KG1 (cell line): ENCODE measurements around the gene GLG1.

Experiments
- DNase-seq: peaks from one replicate; lab custom pipeline; 2025; lab: John Stamatoyannopoulos, UW

Gene GLG1

DNA sequence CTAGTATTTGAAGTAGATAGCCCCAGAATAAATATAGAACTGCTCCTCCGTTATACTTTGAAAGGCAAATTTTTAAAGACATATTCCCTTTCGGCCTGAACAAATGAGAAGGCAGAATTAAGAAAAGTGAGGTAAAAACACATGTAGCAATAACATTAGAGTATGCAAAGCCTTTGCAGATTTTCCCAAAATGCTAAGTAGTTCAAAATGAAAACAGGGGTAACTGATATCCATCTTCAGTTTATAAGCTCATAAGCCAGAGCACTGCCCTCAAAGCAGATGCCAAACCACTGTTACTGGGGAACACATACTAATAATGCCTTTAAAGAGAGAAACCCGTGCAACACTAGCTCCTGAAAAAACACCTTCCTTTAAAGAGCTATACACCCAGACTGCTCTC, 134.4 kb downstream of the GLG1 start:
- no peak for DNase-seq

DNA sequence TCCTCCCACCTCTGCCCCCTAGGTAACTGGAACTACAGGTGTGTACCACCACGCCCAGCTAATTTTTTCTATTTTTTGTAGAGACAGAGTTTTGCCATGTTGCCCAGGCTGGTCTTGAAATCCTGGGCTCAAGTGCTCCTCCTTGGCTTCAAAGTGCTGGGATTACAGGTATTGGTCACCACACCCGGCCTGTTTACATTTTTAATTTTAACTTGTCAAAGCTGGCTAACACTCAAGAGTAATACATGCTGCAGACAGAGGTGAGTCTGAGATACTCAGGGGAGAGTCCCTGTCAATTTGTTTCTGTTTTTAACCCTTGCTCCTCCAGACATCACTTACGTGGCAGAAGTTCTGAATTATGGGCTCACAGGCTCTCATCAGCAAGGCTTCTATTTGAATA, 134.9 kb downstream of the GLG1 start:
- no peak for DNase-seq

DNA sequence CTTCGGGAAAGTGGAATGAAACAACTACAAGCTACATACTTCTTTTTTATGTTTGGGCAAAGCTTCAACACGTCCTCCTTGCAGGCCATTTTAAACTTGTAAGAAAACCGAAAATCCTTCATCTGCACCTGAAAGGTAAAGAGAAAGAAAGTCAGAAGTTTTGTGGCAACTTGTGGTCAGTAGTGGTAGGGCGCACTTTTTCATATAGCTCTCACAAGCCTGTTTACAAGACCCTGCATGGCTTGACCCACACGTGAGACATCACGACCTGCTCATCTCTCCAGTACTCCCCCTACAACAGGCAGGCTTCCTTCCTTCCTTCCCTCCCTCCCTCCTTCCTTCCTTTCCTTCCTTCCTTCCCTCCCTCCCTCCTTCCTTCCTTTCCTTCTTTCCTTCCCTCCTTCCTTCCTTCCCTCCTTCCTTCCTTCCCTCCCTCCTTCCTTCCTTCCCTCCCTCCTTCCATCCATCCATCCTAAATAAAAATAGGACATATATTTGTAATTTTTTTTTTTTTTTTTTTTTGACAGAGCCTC, 136.9 kb downstream of the GLG1 start:
- DNase-seq: no peak

DNA sequence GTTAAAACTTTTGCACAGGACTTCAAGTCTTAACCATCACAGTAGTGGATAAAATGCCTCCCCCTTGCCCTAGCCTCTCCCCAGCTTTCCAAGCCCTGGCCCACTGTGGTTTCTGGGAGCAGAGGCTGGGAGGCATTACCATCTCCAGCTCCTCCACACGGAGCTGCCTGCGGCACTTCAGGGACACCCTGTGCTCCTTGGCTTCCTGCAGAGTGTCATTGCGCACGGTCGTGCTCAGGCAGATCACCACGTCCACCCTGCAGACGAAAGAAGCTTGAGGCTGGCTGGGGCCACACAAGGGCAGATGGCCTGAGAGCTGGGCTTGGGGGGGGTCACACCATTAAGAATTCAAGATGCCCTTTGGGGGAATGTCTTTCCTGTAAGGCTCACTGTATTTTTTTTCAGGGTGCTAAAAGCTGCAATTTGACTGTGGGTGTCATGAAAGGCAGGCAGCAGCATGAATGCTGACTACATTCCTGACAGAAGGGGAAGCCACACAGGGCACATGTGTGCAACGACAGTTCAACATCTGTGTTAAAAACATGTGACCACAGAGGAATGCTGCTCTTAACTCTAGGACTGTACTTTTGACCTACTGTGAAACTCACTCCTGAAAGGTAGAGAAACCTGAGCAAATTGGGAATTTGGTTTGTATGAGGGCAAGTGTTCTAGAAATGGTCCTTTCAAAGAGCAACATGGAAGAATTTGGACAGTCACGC, 137.9 kb downstream of the GLG1 start:
- DNase-seq: no peak

DNA sequence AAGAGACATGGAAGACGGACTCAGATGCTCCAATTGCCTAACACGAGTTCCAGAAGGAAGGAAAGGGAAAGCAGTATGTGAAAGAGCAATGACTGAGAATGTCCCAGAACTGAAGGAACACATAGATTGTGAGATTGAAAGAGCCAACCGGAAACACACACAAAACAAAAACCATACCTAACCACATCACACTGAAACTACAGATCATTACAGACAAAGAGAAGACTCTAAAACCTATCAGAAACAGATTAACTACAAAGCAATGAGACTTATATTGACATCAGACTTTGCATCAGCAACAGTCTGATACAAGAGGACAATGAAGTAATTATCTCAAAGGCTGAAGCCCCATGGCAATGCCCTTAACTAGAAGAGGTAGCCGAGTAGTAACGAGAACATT, 140.0 kb downstream of the GLG1 start:
- no peak for DNase-seq

DNA sequence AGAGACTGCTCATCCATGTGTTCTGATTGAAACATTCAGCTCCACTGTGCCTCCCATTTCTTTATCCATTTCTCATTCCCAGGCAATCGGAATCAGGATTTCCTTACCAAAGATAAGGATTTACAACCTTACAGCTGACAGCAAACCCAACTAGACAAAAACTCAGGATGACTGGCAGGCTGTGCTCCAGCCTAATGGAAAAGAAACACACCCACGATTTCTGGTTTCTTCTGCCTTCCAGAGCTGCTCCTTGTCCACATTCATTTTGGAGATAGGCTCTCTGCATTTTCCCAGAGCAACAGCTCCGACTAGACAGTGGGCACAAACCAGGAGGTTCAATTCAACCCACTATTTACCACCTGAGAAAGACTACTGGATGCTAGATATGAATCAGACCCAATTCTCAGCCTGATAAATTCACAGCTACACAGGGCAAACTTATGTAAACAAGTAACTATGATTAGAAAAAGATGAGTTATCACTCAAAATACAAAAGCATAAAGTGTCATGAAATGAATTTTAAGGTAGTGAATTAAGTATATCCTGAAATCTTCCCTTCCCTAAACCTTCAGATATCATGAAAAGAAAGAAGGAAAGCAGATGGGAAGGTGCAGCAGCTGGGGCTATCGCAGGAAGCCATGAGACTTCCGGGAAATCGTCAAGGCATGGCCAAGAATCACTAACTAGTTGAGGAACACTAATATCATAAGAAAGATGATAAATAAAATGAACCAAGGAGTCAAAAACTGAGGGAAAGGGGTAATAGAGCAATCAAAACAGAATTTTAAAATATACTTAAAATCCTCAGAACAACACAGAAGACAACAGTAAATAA, 140.8 kb downstream of the GLG1 start:
- no peak for DNase-seq

DNA sequence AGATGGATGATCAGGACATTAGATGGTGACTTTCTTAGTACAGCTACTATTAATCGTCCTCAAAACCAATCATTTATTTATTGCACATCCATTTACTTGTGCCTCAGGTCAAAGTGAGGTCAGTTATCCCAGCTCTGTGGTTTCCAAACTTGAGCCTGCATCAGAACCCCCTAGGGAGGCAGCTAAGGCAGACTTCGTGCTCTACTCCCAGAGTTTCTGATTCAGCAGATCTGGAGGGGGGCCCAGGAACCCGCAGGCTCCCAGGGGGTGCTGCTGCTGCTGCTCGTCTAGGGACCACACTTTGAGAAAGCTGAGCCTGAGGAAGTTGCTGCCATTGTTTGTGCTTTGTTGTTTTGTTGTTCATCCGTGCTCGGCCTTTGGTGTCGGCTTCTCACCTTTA, 141.6 kb downstream of the GLG1 start:
- no peak for DNase-seq

DNA sequence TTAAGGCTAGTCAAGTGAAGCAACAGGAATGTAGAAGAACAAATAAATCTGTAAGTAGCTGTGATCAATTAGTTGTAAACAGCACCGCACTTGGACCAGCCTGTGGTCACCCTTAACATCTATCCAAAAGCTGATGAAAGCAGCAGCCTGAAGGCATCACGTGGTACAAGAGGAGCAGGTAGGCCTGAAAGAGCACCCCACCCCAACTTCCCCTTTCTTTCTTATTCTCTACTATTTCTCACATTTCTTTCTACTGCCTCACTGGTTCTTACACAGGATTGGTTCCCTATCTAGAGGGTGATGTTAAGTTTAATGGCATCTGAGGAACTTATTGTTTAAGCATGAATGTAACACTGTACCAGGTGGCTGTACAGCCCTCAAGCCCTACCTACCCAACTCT, 143.0 kb downstream of the GLG1 start:
- DNase-seq: no peak

DNA sequence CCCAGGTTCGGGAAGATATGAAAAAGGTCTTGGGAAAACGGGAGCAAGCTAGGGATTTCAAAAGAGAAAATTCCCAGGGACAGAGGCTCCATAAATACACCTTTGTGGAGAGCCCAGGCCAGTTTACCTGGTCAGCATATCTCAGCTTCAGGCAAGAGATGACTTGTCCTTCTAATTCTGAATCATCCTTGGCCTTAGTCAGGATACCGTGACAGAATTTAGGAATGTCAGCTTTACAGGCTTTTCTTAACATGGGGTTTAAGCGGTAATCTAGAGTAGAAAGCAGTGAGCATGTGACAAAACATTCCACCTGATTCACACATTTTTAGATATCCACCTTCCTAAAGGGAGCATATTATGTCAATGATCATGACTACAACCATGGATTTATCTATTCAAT, 144.6 kb downstream of the GLG1 start:
- no peak for DNase-seq

DNA sequence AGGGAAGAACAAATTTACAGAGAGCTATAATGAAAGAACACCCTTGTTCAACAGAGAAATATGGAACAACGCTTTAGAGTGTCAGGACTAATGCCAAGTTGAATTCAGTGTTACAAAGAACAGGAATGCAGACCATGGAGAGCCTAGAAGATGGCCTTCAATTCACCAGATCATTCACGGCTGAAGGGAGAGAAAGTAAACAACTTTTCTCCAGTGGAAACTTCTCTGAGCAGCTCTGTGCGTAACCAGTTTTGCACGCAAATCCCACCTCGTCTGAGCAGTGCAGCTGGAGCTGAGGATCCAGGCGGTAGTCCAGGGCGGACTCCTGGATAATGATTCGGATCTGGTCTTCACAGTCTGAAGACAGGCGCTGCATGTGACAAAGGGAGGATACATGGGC, 145.1 kb downstream of the GLG1 start:
- no peak for DNase-seq

DNA sequence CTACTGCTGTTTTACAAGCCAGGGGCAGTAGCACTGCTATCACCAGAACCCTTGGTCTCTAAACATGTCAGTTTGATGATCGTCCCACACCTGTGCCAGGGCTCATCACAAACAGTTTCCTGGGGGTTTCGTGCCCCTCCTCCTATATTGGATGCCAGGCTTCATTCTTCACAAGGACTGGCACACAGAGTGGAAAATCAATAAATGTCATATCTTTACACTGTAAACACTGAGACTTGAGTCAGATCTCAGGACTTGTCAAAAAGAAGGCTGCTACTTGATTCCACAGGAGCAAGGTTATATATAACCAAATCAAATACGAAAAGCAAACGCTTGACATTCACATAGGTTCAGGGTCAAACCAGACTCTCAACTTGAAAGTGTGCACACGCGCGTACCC, 146.4 kb downstream of the GLG1 start:
- DNase-seq: no peak

DNA sequence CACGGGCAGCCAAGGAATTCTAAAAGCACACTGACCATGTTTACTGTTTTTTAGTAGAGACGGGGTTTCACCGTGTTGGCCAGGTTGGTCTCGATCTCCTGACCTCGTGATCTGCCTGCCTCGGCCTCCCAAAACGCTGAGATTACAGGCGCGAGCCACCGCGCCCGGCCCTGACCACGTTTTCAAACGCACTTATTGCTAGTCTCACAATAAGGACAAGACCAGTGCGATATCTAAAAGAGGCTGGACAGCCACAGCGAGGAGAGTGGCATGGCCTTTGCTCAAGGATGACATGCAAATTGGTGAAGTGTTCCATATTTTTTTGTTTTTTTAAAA, 150.7 kb downstream of the GLG1 start:
- no peak for DNase-seq

DNA sequence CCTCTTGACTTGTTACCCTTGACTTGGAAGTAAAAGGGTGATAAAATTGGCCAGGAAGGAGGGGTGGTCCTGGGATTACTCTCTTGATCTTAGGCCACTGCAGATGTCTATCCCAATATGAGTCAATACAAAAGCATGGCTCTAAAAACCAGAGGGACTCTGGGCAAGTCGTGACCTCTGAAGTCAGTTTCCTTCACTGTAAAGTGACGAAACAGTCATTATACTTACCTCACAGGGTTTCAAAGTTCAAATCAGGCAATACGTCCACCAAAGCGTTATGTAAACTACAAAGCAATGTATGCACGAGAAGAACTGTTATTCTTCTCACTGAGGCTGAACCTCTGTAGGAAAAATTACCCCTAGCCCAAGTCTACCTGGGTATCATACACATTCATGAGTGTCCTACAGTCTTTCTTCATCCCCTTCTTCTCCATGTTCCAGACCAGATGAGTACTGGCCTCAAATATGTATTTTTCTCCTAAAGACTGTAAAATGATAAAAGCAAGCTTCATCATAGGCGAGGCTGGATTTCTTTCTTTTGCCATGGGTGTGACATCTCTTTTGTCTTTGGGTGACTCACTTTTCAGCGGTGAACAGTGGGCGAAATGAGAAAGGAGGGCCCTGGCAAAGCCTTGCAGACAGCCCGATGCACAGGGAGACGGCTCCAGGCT, 151.2 kb downstream of the GLG1 start:
- no peak for DNase-seq

DNA sequence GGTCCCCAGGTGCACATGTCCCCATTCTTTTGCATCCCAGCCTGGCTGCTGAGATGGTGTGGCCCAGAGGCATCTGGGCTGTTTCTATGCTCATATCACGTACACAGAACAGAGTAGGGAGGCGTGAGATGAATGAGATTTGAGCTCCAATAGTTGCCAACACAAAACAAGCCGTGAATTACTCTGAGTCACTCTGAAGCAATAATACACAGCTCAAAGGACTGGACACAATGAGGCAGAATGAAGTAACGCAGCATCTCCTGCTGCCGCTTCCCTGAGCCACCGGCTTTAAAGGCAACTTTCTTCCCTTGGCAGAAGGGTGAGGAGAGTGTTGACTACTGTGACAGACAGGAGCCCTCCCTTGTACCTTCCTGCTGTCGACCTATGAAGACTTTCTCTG, 151.7 kb downstream of the GLG1 start:
- DNase-seq: no peak

DNA sequence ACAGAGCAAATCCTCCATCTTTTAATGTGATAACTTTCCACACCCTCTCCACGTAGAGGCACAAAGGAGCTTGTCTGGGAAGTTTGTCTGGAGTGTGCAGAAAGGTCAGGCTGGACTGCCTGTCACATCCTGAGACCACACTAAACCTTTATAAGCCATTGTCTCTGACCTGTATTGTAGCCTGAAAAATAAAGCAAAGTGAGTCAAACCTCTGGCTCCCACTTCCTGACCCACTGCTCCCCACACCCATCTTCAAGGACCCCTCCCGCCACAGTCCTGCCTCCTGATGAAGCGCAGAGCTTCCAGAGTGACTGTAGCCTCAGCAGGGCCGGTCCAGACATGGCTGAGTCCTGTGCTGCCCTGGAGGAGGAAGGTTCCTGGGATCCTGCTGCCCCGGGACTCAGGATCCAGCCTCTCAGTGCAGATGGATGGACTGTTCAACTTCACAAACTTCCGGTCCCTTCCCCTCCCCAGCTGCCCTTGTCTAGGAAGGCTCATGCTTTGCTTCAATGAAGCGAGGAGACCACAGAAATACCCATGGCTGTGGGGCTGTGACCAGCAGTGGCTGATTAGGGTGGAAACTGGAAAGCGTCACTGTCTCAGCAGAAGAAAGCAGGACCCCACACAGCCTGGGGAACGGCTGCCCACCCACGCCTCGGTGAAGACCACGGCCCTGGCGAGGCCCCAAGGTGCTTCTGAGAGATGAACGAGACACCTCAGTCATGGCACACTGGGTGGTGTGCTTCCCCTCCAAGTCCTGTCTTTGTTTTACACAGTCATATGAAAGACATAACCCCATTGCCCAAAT, 154.8 kb downstream of the GLG1 start:
- no peak for DNase-seq

DNA sequence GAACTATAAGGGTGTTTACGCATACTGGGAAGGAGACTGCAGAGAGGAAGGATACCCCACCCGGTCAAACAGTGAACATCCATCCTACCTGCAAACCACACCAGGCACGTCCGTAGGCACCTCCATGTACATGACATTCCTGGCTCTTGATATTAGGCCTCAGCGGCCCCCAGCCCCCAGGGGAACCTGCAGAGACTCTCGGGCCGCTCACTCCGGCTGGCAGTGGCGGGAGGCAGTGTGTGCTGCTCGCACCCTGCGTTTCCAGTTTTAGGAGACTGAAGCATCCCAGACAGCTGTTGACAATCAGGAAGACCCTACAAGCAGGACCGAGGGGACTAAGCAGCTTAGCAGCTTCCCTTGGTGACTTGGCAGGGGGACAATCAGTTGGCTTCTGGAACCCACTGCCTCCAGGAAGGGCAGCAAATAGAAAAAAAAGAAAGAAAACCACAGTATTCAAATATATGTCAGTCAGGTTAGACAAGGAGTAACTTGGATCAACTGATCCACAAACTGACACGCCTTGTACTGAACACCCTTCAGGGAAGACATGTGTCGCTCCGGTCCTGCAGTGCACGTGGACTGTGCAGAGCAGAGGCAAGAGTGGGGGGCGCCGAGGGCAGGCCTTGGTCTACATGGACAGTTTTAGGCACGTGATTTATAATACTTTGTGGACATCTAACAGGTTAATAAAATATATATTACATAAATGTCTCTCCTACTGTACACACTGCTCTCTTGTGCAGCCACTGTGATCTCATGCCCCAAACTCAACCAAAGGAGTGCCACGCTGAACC, 155.8 kb downstream of the GLG1 start:
- DNase-seq: no peak

DNA sequence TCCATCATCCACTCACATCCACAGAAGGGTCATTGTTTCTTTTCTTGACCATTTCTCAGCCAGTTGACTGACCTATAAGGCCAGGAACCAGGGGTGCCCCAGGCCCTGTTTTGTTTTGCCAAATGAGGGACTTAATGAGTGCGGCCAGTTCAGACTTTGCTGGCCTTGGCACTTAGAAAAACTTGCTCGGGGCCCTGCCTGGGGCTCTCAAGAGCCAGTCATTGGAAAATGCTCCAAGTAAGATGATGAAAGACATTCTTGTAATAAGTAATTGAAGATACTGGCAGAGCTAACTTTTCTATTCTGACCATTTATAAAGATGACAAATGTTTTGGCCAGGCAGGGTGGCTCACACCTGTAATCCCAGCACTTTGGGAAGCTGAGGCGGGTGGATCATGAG, 156.7 kb downstream of the GLG1 start:
- no peak for DNase-seq

DNA sequence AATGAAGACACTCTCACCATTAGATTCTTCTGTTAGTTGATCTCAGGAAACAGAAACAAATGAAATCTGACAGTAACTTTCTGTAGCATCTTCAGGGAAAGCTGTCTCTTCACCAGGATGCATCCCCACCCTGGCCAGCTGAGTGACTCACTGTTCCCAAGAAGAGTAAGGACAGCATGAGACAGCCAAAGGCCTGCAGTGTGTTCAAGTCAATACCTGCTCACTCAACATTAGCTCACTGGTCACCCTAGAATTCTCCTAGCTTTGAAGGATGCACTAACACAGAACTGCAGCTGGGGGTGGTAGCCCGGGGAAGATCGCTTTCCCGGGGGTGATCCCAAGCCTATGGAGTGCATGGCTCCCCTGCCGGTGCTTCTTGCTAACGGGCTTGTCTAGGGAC, 157.4 kb downstream of the GLG1 start:
- no peak for DNase-seq

DNA sequence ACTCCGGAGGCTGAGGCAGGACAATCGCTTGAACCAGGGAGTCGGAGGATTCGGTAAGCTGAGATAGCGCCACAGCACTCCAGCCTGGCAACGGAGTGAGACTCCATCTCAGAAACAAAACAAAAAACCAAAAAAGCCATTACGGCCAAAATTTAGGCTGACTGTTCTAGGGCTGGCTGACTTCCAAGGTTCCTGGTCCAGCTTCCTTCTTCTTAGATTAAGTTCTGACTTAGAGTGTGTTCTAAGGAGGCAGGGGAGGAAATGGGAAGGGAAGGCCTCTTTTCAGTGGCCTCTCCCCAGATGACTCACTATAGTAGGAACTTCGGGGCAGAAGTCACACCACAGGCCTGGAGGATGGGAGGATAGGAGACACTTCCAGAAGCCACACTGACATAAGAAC, 157.9 kb downstream of the GLG1 start:
- no peak for DNase-seq

DNA sequence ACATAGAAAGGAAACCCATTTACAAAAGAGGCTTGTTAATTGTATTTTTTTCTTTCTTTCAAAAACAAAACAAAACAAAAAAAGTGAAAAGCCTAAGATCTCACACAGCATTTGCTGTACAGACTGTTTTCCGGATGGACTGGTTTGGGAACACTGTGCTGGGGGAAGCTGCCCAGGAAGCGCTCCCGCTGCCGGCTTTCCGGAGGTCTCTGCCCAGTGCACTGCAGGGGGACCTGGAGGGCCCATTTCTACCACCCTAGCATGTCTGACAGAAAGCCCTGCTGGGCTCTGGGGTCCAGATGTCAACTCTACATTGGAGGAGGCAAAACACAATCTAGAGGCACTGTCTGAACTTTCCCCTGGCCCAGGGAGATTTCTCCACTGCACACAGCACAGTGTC, 159.3 kb downstream of the GLG1 start:
- no peak for DNase-seq

DNA sequence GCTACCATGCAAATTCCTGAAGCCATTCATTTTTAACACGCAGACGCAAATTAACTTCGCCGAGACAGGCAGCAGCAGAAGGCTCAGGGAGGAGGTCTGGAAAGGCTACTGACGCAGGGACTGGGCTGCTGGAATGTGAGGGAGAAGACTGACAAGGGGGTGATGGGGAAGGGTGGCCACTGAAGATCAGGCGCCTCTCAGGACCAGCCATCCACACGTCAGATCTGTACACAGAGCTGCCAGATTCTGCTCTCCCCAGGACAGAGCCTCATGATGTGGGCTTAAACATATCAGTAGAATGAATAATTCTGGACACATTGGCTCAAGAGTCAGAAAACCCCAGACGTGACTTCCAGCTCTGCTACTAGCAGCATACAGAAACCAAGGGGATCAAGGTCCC, 160.0 kb downstream of the GLG1 start:
- no peak for DNase-seq
